Caki2 (cell line): Measurements from ENCODE around the gene MAPRE3. TPM values are rescaled to one million over a fixed set of nuclear protein-coding genes. Genes with fewer than 3 reads are reported as not detected.
"Not testable (repeated sequence)": the region's sequence is repeated elsewhere in the genome, so short reads cannot be mapped to it uniquely, and the experiment has no call there.

Experiments
- DNase-seq: peaks from one replicate; pipeline ENCODE4 v3.0.0-alpha.2; 2015; ENCODE audit warnings: low read depth
- in situ Hi-C: cut with HindIII; loops from 2 replicates; pipeline ENCODE4 v1.10.0; 2016; ENCODE audit warnings: low sequenced_read_pairs, low pct_unique_long_range_greater_than_20kb, mixed read lengths
- total RNA-seq: library from RNA; depleted of rRNA; stranded (reverse); fragments of >200 nt; shearing (Covaris generic); gene quantifications from 2 replicates; pipeline ENCODE4 v1.2.3, GENCODE V29; 2014; ENCODE audit warnings: low replicate concordance; rRNA removed

Gene MAPRE3
- total RNA-seq, 1 experiment from 2014 or later: 33.5 TPM

DNA sequence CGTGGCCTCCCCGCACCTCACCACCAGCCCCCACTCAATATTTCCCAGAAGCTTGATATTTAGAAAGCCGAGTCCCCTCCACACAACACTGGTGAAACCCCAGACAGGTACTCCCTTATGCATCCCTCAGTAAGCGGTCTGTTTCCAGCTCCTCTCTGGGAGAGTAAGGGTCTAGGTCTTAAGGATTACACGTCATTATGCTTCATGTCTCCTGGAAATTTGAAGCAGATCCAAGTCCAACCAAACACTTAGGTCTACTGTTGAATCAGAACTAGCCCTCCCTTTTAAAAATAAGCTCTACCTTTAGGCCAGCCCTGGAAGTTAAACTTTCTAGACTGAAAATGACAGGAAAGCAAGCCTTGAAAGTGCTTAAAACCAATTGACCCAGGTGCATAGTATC is 102.5 kb downstream of the MAPRE3 start:
- in situ Hi-C loops: no loop called here
- DNase-seq: no peak

DNA sequence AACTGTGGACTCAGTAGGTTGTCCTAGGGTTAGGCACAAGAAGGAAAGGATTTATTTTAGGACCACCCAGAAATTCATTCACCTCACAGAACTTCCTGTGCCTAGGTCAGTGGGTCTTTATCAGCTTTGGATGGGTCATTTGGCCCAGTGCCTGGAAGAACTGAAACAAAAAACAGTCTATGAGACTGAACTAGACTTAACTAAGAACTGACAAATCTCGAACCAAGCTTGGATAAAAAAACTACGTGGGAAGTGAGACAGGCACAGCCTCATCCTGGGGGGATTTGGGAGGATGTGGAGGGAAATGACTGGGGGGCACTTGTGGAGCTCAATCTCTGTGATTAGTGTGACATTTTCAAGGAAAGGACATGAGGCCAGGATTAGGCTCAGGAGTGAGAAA is 103.3 kb downstream of the MAPRE3 start:
- DNase-seq: no peak
- in situ Hi-C loops: no loop called here

- no peak for DNase-seq
- in situ Hi-C loops: loop anchor here (25.0 kb wide), 1 partner anchor 187 kb away; the partner anchor contains the start of gene SLC30A3
Measured at GRCh38 chr2:27074738-27075565, 104.5 kb downstream of the MAPRE3 start.

GRCh38 chr2:27075566-27075871 is 105.1 kb downstream of the MAPRE3 start:
- in situ Hi-C loops: loop anchor here (25.0 kb wide), 1 partner anchor 187 kb away; the partner anchor contains the start of gene SLC30A3
- DNase-seq: not testable (repeated sequence)

DNA sequence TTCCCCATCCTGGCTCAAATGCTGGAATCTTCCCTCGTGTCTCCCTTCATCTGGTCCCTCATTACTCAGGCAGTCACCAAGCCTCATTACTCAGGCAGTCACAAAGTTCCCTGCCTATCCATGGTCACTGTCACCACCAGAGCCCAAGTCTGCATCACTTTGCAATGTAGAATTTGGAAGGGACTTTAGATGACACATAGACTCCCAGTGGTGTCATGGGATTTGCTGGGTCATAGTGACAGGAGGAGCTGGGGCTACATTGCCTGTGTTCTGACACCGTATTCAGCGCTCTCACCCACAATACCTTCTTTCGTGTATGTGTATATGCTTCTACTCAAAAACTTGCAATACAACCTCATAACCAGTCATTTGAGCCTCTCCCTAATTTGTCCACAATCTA is 105.9 kb downstream of the MAPRE3 start:
- in situ Hi-C loops: loop anchor here (25.0 kb wide), 1 partner anchor 186 kb away; the partner anchor contains the start of gene SLC30A3

More for the DNA sequence above, 105.9 kb downstream of the MAPRE3 start:
- DNase-seq: no peak

Other genes with a start within 250 kb of the MAPRE3 start
- 59.5 and 61.8 TPM in 2 replicates for gene SLC35F6, start 206.4 kb upstream of the MAPRE3 start, total RNA-seq
- 23.2 and 49.5 TPM in 2 replicates for gene CENPA, start 184.6 kb upstream of the MAPRE3 start, total RNA-seq
- 0.93 and 4.7 TPM in 2 replicates for gene DPYSL5, start 122.5 kb upstream of the MAPRE3 start, total RNA-seq
- gene TMEM214, start 62.3 kb downstream of the MAPRE3 start, total RNA-seq: 104 and 106 TPM in 2 replicates
- 41.8 and 54.5 TPM in 2 replicates for gene AGBL5, start 81.0 kb downstream of the MAPRE3 start, total RNA-seq
- 676 and 788 TPM in 2 replicates for gene OST4, start 101.0 kb downstream of the MAPRE3 start, total RNA-seq
- 0.07 and 0.58 TPM in 2 replicates for gene EMILIN1, start 108.0 kb downstream of the MAPRE3 start, total RNA-seq
- gene KHK, start 116.1 kb downstream of the MAPRE3 start, total RNA-seq: 3.2 and 4.8 TPM in 2 replicates
- 7.1 and 10.3 TPM in 2 replicates for gene CGREF1, start 148.5 kb downstream of the MAPRE3 start, total RNA-seq
- gene ABHD1, start 153.2 kb downstream of the MAPRE3 start, total RNA-seq: 0.78 TPM in 1 of 2 replicates, not detected in the other
- gene PREB, start 164.0 kb downstream of the MAPRE3 start, total RNA-seq: 64.5 and 102 TPM in 2 replicates
- gene PRR30, start 168.8 kb downstream of the MAPRE3 start, total RNA-seq: not detected in 2 replicates
- not detected in 2 replicates for gene TCF23, start 178.4 kb downstream of the MAPRE3 start, total RNA-seq
- 284 and 308 TPM in 2 replicates for gene ATRAID, start 241.4 kb downstream of the MAPRE3 start, total RNA-seq
- gene SLC5A6, start 241.6 kb downstream of the MAPRE3 start, total RNA-seq: 15.4 and 15.9 TPM in 2 replicates
- gene CAD, start 246.7 kb downstream of the MAPRE3 start, total RNA-seq: 34.9 and 37.0 TPM in 2 replicates